HG02970 (cell line): Measurements from ENCODE around the gene SLC9A5.

Experiments
- ATAC-seq: cut with Tn5 transposase; IDR thresholded peaks from one replicate; pipeline ENCODE4 v1.9.1; 2021; ENCODE audit warnings: mild to moderate bottlenecking, moderate library complexity, moderate number of reproducible peaks; ENCODE audit not compliant: unreplicated experiment, low FRiP score

SLC9A5 gene

GRCh38 chr16:67254801-67255552, 6.2 kb downstream of the SLC9A5 start:
- no peak for ATAC-seq

DNA sequence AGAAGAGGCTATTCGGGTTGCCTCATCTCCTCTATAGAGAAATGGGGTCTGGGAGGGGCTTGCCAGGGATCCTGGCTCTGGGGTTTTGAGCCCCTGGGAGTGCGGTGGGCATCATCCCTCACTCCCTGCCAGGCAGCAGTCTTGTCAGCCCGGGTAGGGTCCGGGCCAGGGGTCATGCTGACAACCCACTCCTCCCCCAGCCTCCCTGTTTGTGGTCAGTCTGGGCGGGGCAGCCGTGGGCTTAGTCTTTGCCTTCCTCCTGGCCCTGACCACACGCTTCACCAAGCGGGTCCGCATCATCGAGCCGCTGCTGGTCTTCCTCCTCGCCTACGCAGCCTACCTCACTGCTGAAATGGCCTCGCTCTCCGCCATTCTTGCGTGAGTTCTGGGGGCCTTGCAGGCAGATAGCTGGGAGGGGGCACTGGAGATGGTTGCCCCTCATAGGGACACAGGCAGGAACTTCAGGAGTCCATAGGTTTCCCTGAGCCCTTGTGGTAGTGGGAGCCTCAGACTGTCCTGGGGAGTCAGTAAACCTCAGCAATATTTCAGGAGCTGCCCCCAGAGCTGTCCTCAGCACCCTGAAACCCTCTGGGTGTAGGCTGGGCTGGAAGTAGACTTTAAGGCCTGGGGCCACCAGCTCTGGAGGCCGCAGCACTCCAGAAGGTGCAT, 6.9 kb downstream of the SLC9A5 start:
- no peak for ATAC-seq

- no peak for ATAC-seq
Measured at GRCh38 chr16:67256701-67257230, 8.0 kb downstream of the SLC9A5 start.

- no peak for ATAC-seq
Measured at GRCh38 chr16:67257486-67258160, 8.8 kb downstream of the SLC9A5 start.

- no peak for ATAC-seq
Measured at GRCh38 chr16:67258161-67258835, 9.5 kb downstream of the SLC9A5 start.

GRCh38 chr16:67259705-67260104, 10.9 kb downstream of the SLC9A5 start:
- ATAC-seq: no peak

GRCh38 chr16:67260426-67261063, 11.8 kb downstream of the SLC9A5 start:
- ATAC-seq: no peak

DNA sequence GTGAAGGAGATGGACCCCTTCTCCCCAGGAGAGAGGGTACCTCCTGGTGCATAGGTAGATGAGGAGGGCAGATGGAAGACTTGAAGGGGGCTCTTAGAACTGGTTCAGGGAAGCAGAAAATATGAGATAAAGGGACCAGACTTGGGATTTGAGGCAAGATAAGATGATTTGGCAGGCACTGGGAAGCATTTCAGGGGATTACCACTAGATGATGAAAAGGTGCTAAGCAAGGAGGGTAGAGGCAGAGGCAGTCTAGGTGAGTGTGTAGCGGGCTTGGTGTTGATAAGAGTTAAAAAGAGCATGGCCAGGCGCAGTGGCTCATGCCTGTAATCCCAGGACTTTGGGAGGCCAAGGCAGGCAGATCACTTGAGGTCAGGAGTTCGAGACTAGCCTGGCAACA, 14.4 kb downstream of the SLC9A5 start:
- ATAC-seq: no peak

DNA sequence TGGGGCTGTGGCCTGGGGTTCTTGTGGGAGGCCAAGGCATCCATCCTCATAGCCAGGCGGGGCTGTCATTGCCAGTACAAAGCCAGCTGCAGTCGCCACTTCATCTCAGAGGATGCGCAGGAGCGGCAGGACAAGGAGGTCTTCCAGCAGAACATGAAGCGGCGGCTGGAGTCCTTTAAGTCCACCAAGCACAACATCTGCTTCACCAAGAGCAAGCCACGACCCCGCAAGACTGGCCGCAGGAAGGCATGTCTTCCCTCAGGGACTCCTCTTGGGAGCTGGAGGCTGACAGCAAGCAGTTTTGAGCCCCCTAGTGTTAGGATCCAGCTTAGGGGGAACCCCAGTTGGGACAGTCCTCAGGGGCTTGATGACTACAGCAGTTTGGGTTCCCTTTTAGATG, 15.5 kb downstream of the SLC9A5 start:
- ATAC-seq: no peak

- ATAC-seq: no peak
Measured at GRCh38 chr16:67264866-67265265, 16.1 kb downstream of the SLC9A5 start.

DNA sequence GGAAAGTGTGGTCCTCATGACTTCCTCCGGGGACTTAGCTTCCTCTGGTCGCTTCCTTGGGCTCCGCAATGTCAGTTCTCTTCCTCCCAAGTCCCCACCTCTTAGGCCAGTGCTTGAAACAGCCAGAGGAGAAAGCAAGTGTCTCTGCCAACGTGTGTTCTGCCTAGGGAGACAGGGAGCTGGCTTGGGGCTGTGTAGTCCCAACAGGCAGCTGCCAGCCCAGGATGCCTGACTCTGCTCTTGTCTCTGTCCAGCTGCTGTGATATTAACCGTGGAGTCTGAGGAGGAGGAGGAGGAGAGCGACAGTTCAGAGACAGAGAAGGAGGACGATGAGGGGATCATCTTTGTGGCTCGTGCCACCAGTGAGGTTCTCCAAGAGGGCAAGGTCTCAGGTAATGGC, 17.1 kb downstream of the SLC9A5 start:
- no peak for ATAC-seq

DNA sequence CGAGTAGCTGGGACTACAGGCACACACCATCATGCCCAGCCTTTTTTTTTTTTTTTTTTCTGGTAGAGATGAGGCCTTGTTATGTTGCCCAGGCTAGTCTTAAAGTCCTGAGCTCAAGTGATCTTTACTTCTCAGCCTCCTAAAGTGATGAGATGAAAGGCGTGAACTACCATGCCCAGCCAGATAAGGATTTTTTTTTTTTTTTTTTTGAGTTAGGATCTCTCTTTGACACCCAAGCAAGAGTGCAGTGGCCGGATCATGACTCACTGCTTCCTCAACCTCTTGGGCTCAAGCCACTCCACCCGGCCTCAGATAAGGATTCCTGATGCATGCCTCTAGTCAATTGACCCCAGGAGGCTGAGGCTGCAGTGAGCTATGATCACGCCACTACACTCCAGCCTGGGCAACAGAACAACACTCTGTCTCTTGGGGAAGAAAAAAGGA, 19.4 kb downstream of the SLC9A5 start:
- no peak for ATAC-seq

DNA sequence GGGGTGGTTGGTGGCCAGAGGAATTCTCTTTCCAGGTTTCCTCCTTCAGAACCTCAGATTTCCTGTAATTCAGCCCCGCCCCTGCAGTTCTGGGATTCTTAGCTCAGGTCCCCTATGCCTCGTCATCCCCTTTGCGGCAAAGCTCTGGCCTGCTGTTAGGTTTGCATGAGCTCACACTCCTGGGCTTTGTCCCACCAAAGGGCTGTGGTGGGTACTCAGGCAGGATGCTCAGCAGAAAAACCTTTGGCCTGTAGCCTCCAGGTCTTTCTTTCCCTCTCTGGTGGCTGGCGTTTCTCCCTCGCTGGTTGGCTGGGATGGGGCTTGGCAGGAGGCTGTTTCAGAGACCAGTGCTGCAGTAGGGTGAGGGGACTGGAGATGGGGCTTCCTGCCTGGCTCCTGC, 21.0 kb downstream of the SLC9A5 start:
- no peak for ATAC-seq

GRCh38 chr16:67270931-67271338, 22.2 kb downstream of the SLC9A5 start:
- no peak for ATAC-seq

DNA sequence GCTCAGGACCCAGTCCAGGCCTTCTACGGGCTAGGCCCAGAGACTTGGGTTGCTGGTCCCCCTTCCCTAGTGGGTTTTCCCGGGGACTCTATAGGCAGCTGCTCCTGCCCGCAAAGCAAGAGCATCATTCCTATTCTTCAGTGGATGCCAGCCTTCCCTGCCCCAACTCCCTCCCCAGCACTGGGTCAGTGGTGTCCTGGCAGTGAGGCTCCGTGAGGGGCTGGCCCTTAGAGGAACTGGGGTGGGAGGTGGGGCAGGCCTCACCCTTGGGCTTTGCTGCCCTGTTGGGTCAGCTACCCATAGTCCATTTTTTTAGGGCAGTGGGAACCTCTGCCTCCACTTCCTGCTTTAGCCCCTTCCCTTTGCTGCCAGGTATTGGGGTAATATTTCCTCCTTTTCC, 22.7 kb downstream of the SLC9A5 start:
- ATAC-seq: no peak

- no peak for ATAC-seq
Measured at GRCh38 chr16:67275321-67275720, 26.5 kb downstream of the SLC9A5 start.

DNA sequence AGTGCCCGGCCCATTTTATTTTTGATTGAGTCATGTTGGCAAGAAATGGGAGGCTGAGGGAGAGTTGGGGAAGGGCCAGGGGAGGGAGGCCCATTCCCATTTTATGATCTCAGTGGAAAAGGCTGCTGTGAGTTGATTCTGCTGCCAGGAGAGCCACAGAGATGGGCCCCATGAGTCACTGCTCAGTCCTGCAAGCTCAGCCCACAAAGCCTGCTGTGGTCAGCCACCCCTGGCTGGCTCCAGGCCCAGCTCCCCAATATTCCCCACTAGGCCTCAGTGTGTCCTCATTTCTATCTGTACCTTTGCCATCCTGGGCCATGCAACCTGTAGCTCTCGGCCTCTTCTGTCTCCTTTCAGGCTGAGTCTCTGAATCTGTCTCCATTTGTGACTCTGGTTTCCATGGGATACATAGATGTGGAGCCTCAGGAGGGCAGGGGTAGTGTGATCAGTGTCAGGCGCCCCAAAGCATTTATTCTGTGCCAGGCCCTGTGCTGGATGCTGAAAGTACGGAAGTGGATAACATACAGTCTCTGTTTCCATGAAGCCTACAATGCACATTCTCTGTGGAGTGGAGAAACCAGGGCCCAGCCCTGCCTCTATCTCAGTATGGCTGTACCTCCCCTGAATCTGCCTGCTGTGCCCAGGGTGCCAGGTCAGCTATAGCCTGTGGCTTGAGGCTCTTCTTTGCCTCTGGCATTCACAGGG, 28.7 kb downstream of the SLC9A5 start:
- no peak for ATAC-seq

DNA sequence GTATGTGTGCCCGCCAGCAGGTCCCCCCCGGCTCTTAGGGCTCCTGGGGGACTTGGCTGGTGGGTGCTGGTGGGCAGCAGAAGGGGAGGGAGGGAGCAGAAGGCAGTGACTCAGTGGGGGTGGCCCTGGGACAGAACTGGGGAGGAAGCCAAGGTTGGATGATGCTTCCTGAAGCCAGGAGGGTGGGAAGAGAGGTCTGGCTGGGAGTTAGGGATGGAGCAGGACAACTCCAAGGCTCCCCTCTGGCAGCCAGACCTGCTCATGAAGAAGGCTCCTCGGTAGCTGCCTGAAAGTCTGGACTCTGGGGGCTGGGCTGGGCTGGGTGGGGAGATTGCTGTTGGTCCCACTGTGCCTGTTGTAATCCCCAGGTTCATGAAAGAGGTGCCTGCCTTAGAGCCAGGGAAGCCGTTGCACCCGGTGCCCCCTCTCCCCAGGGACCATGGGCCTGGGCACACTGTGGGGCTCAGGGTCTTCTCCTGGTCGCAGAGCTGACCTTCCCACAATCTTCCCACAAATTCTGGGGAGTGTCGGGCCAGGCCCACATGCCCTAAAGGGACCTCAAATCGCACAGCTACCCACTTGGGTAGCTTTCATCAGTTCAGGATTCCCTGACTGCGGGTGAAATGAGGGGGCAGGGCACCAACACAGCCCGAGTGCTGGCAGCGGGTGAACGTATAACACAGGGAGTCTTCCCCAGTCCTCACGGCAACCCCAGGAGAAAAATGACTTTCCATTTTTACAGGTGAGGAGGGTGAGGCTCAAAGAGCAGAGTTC, 29.4 kb downstream of the SLC9A5 start:
- peak; percentile 7 for ATAC-seq

GRCh38 chr16:67278773-67279295, 30.1 kb downstream of the SLC9A5 start:
- ATAC-seq: peak; percentile 17
